Epithelial cell of alveolus of lung (primary cell): Measurements from ENCODE around the gene MAGOHB. TPM values are rescaled to one million over a fixed set of nuclear protein-coding genes. Genes with fewer than 3 reads are reported as not detected.

Experiments used
- total RNA-seq: library from RNA; depleted of rRNA; stranded (reverse); fragments of >200 nt; gene quantifications from 2 replicates; pipeline ENCODE4 v1.2.1, GENCODE V29; 2015

Gene MAGOHB
- total RNA-seq: 31.0 and 44.9 TPM in 2 replicates

DNA sequence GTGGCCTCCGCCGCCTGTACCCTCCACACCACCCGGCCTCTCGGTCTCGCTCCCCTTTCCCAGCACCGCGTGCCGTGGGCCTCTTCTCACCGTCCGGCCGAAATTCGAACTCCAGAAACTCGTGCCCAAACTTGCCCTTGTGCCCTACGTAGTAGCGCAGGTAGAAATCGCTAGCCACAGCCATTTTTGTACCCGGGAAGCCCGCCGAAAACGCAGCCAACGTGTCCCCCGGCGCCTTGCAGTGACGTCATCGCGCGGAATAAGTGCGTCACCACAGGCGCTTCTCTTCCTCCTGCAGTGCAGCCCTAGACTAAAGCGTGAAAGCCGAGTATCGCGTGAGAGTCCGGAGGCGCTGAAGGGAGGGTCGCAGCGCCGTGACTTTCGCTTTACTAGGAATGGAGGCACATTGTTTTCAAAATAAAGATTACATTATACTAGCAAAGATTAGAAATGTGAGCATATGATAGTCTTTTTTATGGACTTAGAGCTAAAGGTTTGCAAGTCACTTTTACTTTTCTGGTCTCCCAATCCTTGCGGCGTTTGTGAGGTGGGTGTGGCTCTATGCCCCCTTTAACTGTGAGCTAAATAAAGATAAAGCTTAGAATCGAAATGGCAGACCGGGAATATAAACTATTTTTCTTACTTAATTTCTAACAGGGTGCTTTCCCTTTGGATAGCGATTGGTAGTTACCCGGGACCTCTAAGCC is at the start of gene MAGOHB:
TSS of gene MAGOHB (minus strand) at position 261 of the 707 bp plus-strand sequence. CDS start at position 184, 77 bp downstream.

Other genes starting within 250 kb of the MAGOHB start
- gene KLRK1, start 223.6 kb downstream of the MAGOHB start, total RNA-seq: 0.08 TPM in 1 of 2 replicates, not detected in the other
- gene KLRC4, start 203.9 kb downstream of the MAGOHB start, total RNA-seq: not detected in 2 replicates
- gene KLRC3, start 193.0 kb downstream of the MAGOHB start, total RNA-seq: 0.39 TPM in 1 of 2 replicates, not detected in the other
- gene KLRC2, start 177.6 kb downstream of the MAGOHB start, total RNA-seq: not detected in 2 replicates
- not detected in 2 replicates for gene KLRC1, start 160.2 kb downstream of the MAGOHB start, total RNA-seq
- gene EIF2S3B, start 107.7 kb downstream of the MAGOHB start, total RNA-seq: 0.78 and 1.3 TPM in 2 replicates
- gene STYK1, start 60.4 kb upstream of the MAGOHB start, total RNA-seq: 2.3 TPM in 1 of 2 replicates, not detected in the other
- 170 and 176 TPM in 2 replicates for gene YBX3, start 109.7 kb upstream of the MAGOHB start, total RNA-seq
- gene TAS2R7, start 189.0 kb upstream of the MAGOHB start, total RNA-seq: not detected in 2 replicates
- gene TAS2R8, start 193.7 kb upstream of the MAGOHB start, total RNA-seq: 0.08 TPM in 1 of 2 replicates, not detected in the other
- not detected in 2 replicates for gene TAS2R9, start 196.6 kb upstream of the MAGOHB start, total RNA-seq
- 0.40 TPM in 1 of 2 replicates, not detected in the other for gene TAS2R10, start 212.7 kb upstream of the MAGOHB start, total RNA-seq
- 0.64 and 1.3 TPM in 2 replicates for gene PRR4, start 235.9 kb upstream of the MAGOHB start, total RNA-seq